IPS DF 4.7 (cell line): ENCODE data around the gene ADGRB3.

Experiments
- DNase-seq: peaks from one replicate; pipeline ENCODE4 v3.0.0-alpha.2; 2013; ENCODE audit warnings: low spot score; ENCODE audit errors: extremely low read depth

ADGRB3 gene

GRCh38 chr6:69314001-69314400 lies 678.9 kb downstream of the ADGRB3 start:
- DNase-seq: no peak

DNA sequence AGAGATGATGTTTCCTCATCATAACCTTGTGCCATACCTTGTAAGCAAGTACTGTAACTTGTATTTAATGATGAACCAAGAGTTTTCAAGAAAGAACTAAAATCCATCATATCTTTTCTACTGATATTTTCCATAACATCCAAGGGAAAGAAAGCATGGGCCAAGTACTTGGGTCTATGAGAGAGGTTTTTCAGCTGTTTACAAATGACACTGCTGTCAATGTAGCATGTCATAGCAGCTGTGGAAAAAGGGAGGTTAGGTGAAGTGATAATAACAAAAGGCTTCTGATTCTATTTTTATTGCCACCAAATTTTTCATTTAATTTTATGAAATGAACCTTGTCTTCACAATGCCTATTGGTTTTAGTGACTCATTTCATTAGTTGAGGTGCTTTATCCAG lies 679.4 kb downstream of the ADGRB3 start:
- no peak for DNase-seq

DNA sequence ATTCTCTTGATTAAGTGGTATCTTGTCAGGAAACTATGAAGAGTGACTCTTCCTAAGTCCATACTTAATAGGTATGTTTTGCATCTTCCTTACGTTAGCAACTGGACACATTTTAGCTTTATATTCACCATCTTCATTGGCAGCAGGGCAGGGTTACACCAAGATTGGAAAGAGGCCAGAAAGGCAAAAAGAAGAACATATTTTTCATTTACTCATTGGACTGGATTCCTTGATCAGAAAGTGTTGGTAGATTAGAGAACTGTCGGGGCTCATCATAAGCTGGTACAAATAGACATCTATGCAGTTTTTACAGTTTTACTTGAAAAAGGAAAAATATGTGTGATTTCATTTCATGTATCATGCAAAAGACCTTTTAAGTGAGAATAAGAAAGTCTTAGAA lies 696.8 kb downstream of the ADGRB3 start:
- DNase-seq: no peak

DNA sequence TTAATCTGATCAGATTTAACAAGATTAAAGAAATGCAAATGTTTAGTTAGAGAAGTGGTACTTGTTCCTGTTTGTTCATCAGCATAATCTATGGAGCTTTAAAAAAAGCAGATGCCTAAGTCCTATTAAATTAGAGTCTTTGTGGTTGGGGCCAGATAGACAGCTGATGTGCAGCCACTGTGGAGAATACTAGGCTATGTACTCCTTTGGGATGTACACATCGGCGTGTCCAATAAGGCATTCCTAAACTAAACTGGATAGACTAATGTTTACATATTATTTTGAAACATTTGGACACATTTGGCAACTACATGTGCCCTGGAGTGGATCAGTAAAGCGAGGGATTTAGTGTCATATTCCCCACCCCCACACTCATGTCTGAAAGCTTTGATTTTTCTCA lies 702.2 kb downstream of the ADGRB3 start:
- no peak for DNase-seq

GRCh38 chr6:69338431-69339162 lies 703.5 kb downstream of the ADGRB3 start:
- no peak for DNase-seq

DNA sequence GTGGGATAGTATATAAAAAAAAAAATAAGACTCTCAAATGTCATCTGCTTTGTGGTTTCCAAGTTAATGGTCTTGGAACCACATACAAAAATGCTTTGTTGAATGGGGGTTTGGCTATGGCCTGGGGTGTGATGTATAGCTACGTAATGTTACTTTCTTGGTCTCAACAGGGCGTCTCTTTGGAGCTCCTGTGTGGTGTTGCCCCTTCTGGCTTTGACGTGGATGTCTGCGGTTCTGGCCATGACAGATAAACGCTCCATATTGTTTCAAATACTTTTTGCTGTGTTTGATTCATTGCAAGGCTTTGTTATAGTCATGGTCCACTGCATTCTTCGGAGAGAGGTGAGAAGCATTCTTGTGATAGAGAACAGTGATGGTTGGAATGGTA lies 704.1 kb downstream of the ADGRB3 start:
- DNase-seq: no peak

GRCh38 chr6:69340196-69340595 lies 705.1 kb downstream of the ADGRB3 start:
- no peak for DNase-seq

DNA sequence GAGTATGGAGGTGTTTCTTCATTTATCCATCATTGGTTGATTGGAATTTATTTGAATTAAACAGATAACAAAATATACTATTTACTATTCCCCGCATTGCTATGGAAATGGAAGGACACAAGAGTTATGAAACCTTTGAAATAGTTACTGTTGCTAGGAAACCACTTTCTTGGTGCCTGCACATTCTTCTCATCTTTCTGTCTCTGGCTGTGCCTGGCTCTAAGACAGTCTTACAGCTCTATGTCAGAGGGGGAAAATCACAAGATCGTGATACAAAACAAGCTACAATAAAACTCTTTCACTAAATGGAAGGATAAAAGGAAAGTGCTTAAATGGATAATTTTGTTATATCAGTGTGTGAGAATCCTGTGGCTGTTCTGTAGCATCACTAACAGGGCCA lies 708.8 kb downstream of the ADGRB3 start:
- DNase-seq: no peak

GRCh38 chr6:69349771-69350170 lies 714.7 kb downstream of the ADGRB3 start:
- no peak for DNase-seq

DNA sequence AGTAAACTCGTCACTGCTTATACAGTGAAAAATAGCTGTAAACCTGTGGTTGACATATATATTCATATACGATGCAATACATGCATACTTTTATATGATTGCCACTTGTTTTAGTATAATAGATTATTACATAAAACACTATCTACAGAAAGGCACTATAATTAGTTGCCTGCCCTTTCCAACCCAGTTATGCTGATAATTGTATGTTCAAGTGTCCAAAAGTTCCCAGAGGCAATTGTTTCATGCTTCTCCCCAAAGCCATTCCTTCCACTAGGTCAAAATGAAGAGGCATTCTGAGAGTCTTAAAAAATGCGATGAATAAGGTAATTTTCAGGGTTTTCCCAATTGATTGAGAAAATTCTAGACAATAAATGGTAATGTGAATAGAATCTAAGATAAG lies 727.1 kb downstream of the ADGRB3 start:
- no peak for DNase-seq

- DNase-seq: no peak
Observed at GRCh38 chr6:69366831-69367230, 731.7 kb downstream of the ADGRB3 start.

- DNase-seq: no peak
Observed at GRCh38 chr6:69368613-69369012, 733.5 kb downstream of the ADGRB3 start.

GRCh38 chr6:69370763-69371162 lies 735.7 kb downstream of the ADGRB3 start:
- DNase-seq: no peak

DNA sequence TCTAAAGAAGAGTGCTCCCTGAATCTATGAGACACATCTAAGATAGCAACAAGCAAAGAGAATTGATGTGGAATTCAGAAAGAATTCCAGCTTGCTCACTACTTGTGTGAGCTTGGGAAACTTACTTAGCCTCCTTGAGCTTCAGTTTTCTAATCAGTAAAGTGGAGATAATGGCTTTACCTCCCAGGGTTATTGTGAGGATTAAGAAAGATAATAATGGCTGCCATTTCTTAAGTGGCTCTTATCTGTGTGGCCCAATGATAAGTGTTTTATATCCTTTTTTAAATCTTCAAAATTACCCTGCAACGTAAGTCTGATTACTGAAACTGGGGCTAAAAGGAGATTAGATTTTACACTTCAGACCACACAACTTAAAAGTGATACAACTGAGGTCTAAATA lies 743.2 kb downstream of the ADGRB3 start:
- DNase-seq: no peak

DNA sequence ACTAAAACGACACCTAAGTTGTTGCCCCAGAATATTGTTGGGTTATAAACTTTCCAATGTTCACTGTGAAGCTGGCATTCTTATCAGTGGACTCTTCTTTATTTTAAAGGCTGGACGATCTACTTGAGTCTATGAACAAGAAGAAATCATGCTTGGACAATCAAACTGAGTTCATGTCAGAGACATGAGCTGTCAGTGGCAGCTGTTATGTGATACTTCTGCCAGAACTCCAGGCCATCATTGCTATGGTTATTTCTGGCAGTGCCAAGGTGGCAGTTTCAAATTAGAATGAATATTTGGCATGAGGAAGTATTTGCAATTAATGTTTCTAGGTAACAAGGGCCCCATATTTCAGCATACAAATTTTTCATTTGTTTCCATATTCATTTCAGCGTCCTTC lies 744.4 kb downstream of the ADGRB3 start:
- DNase-seq: no peak

DNA sequence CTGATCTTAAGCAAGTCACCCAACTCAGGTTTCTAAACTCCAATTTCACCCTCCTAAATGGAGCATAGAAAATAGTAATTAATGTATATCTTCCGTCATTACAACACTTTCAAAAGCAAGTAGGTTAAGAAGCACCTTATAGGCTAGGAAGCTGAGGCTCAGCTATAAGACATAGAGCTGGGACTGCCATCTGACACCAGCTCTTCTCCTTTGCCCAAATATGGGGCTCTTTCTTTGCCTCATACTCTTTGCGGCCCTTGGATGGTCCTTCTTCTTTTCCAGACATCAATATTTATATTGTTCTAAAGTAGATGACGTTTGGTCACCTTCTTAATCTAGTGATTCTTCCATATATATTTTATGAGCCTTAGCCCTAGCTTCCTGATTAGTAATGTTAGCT lies 748.5 kb downstream of the ADGRB3 start:
- DNase-seq: no peak

DNA sequence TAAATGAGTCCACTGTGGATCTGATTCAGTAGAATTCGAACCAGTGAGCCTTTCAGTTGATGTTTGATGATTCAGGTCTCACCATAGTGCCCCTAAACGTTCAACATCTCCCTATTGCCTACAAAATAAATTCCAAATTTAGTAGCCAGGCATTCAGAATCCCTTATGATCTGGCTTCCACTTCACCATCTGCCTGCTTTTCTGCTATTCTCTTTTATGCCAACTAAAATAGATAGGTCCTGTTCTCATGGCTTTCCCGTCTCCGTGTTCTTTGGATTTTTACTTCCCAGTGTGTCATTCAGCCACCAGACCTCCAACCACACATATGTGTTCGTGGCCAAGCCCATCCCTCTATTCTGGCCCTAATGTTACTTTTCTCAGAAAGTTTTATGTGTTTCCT lies 751.3 kb downstream of the ADGRB3 start:
- DNase-seq: no peak

- DNase-seq: no peak
Observed at GRCh38 chr6:69390125-69390524, 755.0 kb downstream of the ADGRB3 start.

GRCh38 chr6:69391106-69391505 lies 756.0 kb downstream of the ADGRB3 start:
- DNase-seq: no peak

DNA sequence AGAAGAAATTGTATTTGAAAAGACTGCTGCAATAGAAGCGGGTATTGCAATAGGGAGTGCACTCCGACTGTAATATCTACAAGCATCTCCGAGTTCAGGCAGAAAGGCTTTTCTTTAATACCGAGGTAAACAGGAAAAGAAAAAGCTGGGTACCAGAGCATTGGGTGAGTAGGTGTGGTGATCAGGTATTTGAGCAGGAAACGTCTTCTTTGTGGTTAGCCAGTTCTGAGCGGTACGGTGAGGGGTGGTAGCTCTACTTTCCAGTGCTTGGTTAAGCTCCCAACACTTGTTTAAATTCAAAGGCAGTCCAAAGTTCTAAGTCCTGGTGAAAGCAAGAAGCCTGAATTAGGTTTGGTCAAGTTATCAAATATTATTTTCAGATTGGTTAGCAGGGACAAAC lies 757.7 kb downstream of the ADGRB3 start:
- no peak for DNase-seq

GRCh38 chr6:69398311-69398710 lies 763.2 kb downstream of the ADGRB3 start:
- no peak for DNase-seq

DNA sequence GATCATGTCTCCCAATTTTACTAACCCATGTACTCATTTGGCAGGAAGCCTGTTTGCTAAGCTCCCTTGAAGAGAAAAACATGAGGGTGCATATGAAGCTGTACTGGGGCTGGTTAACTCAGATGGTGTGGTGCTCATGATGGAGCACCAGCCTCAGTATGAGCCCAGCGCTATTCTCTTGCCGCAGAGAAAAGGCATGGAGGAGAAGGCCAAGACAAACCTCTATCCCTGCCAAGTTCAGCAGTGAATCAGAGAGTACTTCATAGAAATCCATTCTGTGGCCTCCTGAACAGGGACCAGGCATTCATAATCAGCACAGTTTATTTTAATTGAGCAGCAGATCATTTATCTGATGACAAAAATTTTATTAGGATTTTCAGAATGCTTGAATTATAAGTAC lies 763.6 kb downstream of the ADGRB3 start:
- no peak for DNase-seq

DNA sequence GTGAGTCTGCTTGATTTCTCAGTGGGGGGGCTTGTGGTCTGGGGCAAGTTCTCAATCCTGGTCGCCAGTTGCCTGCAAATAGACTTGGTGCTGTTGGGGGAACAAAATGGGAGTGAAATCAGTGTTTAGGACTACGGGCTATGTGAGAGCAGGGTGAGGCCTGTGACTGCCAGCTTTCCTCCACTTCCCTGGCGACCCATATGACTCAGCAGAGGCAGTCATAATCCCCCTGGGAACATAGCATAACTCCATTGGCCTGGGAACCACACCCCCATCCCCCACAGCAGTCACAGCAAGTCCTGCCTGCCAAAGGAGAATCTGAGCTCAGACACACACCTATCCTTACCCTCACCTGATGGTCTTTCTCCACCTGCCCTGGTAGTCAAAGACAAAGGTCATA lies 773.8 kb downstream of the ADGRB3 start:
- no peak for DNase-seq

DNA sequence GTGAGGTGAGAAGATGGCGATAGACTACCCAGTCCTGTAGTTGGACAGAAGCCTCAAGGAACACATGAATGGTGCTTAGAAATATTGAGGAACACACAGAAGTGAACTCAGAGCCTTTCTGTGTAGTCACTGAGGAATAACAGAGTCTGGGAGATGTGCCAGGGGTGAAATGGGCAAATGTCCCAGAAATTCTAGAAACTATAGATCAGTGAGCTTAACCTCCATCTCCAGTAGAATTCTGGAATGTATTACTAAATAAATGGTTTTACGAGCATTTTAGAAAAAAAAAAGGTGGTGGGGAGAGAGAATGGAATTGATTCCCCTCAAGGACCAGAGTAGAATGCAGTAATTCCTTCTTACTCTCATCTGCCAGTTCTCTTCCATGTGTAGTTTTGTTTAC lies 781.7 kb downstream of the ADGRB3 start:
- DNase-seq: no peak
